HL-60 (cell line): ENCODE data around the gene PGGHG.

Experiments used
- DNase-seq, 2 experiments: peaks; one replicate each; pipeline ENCODE4 v3.0.0-alpha.2; 2010 to 2020; ENCODE audit warnings: low read depth in 1 of 2, low spot score in 1 of 2
- H3K27ac ChIP-seq: fragments of 250-450 bp; sonication (Bioruptor Pico); replicated peaks from 2 replicates; pipeline ENCODE4 v1.5.1; 2020; ENCODE audit warnings: mild to moderate bottlenecking, moderate library complexity
- H3K27me3 ChIP-seq: fragments of 250-450 bp; sonication (Bioruptor Pico); 2 replicates; pipeline ENCODE4 v1.5.1; 2021; ENCODE audit warnings: mild to moderate bottlenecking, moderate library complexity; ENCODE audit not compliant: insufficient read depth, poor library complexity, severe bottlenecking
- H3K4me3 ChIP-seq: replicated peaks from 2 replicates; pipeline ENCODE4 v1.5.1; 2011; ENCODE audit warnings: mild to moderate bottlenecking, control low read depth, low read length; ENCODE audit not compliant: insufficient read depth
- CTCF ChIP-seq: IDR thresholded peaks from one replicate; pipeline ENCODE4 v1.5.1; 2011; ENCODE audit warnings: low read length, control low read depth, inconsistent platforms; ENCODE audit not compliant: insufficient read depth
- GABPA ChIP-seq: IDR thresholded peaks from 2 replicates; pipeline ENCODE4 v1.6.1; 2012; ENCODE audit warnings: low read depth
- POLR2AphosphoS5 ChIP-seq: IDR thresholded peaks from 2 replicates; pipeline ENCODE4 v1.6.1; 2012; ENCODE audit warnings: low read depth
- REST ChIP-seq: IDR thresholded peaks from 2 replicates; pipeline ENCODE4 v1.6.1; 2012; ENCODE audit warnings: low read depth; ENCODE audit not compliant: insufficient replicate concordance
- SPI1 ChIP-seq: IDR thresholded peaks from 2 replicates; pipeline ENCODE4 v1.6.1; 2012; ENCODE audit warnings: low read depth, mild to moderate bottlenecking, borderline replicate concordance

PGGHG gene

GRCh38 chr11:296171-297050, 7.5 kb downstream of the PGGHG start:
- Histone ChIP-seq H3K27me3 (no peaks in the 10 kb centered on the region), H3K4me3 (no peak overlapping the region), H3K27ac (no peak overlapping the region)
- no peak for TF ChIP-seq REST
- no peak for TF ChIP-seq SPI1
- TF ChIP-seq POLR2AphosphoS5, result no peak
- no peak for TF ChIP-seq GABPA
- no peak for DNase-seq

- Histone ChIP-seq H3K27ac (no peak overlapping the region), H3K4me3 (no peak overlapping the region), H3K27me3 (no peaks in the 10 kb centered on the region)
- DNase-seq, result no peak
- no peak for TF ChIP-seq REST
- TF ChIP-seq CTCF, result no peak
- no peak for TF ChIP-seq GABPA
Measured at GRCh38 chr11:297051-297585, 8.2 kb downstream of the PGGHG start.

DNA sequence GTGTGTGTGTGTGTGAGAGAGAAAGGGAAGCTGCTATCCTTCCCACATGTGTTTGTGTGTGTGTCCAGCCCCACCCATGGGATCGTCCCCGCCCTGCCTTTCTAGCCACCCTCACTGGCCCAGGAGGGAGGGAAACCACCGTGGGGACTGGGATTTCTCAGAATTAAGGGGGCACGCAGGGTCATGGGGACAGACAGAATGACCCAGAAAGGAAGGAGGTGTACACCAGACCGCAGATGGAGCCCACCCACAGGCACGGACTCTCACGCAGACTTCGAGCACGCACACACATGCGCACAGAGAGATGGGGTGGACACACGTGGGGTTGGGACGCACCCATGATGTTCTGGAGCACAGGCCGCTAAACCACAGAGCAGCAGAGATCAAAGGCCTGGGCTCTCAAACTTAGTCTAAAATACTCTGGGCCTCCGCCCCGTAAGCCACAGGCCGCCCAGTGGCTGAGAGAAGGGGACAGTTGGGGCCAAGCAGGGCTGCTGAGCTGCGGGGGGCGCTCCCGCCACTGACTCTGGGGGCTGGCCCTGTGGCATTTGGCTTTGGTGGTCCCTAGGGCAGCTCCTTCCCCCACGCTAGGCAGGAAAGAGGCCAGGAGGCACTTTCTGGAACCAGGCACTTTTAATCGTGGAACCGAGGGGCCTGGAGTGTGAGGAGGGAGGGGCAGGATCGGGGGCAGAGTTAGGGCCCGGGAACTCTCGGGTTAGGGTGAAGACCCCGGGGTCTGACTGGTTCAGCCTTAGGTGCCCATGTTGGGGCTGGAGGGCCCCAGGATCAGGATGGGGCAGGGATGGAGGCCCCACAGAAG, 8.9 kb downstream of the PGGHG start:
- no peak for TF ChIP-seq POLR2AphosphoS5
- no peak for TF ChIP-seq GABPA
- TF ChIP-seq CTCF, result no peak
- TF ChIP-seq SPI1, result no peak
- no peak for TF ChIP-seq REST
- Histone ChIP-seq H3K27ac (no peak overlapping the region), H3K27me3 (no peaks in the 10 kb centered on the region)

More for the DNA sequence above, 8.9 kb downstream of the PGGHG start:
- no peak overlapping the region for H3K4me3 ChIP-seq
- DNase-seq, result no peak
